Activated CD8-positive, alpha-beta memory T cell treated with anti-CD3 and anti-CD28 coated beads, Interleukin-2, amount 50 U/mL, for 24 hours (primary cell): ENCODE measurements around the gene FBXO39.
"Not testable (repeated sequence)": the region's sequence is repeated elsewhere in the genome, so short reads cannot be mapped to it uniquely, and the experiment has no call there.

Experiments used
- DNase-seq: peaks from one replicate; pipeline ENCODE4 v3.0.0-alpha.2; 2020; ENCODE audit errors: extremely low read depth

FBXO39 gene

DNA sequence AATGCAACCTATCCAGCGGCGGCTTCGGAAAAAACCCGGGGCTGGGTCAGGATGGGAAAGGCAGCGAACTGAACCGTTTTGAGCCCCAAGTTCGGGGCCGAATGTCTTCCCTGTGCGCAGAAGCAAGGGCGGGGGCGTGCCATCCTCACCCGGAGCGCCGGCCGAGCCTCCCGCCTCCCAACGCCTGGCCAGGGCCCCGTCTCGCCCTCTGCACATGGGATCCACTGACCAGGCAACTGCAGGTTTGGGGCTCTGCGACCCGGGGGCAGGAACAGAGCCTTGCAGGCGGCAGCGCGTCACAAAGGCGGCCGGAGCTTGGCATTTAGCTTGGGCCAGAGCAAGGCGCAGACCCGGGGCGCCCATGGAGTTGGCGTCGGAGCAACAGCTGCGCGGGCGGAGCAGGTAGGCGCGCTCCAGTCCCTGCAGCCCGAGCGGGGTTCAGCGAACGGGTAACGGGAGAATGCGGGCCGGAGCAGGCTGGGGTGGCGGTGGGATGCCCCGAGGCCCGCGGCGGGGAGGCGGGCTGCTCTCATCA is at the start of gene FBXO39:
Gene FBXO39, plus strand, starts transcription at position 345 of the 535 bp plus-strand sequence. CDS start 3,654 bp downstream, outside the sequence.
- no peak for DNase-seq

DNA sequence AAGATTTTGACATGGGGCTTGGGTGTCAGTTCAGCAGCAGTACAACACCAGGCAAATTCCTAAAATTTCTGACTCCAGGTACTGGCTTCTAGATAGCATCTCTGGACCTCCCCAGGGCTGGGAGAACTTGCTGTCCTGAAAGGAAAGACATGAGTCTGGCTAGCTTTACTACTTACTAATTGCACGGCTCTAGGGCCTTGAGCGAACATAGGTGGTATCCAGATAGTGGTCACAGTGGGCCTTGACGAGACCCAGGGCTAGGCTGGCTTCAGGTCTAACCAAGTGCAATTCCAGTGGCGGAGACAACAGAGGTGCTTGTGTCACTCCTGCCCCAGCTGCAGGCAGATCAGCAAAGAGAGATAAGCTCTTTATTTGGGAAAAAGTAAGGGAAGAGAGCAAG is 46.5 kb upstream of the FBXO39 start:
- DNase-seq, result no peak

DNA sequence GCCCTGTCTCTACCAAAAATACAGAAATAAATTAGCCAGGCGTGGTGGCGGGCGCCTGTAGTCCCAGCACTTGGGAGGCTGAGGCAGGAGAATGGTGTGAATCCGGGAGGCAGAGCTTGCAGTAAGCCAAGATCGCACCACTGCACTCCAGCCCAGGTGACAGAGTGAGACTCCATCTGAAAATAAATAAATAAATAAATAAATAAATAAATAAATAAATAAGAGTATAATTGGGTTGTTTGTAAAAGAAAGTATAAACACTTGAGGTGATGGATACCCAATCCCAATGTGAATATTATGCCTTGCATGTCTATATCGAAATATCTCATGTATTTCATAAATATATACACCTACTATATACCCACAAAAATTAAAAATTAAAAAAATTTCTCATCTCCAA is 29.4 kb upstream of the FBXO39 start:
- not testable (repeated sequence) for DNase-seq

DNA sequence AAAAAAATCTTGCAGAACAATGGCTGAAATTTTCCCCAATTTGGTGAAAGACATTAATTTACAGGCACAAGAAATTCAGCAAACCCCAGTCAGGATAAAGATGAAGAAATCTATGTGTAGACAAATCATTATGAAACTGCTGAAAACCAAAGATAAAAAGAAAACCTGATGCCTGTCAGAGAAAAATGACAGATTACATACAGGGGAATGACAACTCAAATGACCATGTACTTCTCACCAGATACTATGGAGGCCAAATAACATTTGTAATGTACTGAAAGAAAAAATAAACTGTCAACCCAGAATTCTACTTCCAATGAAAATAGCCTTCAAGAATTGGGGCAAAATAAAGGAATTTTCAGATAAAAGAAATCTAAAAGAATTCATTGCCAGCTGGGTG is 27.4 kb upstream of the FBXO39 start:
- DNase-seq, result no peak

DNA sequence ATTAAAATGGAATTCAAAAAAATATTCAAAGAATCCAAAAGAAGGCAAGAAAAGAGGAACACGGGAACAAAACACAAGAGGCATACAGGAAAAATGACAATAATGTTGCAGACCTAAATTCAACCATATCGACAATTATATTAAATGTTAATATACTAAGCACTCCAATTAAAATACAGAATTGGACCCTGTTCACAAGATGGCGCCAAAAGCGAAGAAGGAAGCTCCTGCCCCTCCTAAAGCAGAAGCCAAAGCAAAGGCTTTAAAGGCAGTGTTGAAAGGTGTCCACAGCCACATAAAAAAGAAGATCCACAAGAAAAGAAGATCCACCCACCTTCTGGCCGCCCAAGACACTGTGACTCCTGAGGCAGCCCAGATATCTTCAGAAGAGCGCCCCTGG is 26.5 kb upstream of the FBXO39 start:
- no peak for DNase-seq

DNA sequence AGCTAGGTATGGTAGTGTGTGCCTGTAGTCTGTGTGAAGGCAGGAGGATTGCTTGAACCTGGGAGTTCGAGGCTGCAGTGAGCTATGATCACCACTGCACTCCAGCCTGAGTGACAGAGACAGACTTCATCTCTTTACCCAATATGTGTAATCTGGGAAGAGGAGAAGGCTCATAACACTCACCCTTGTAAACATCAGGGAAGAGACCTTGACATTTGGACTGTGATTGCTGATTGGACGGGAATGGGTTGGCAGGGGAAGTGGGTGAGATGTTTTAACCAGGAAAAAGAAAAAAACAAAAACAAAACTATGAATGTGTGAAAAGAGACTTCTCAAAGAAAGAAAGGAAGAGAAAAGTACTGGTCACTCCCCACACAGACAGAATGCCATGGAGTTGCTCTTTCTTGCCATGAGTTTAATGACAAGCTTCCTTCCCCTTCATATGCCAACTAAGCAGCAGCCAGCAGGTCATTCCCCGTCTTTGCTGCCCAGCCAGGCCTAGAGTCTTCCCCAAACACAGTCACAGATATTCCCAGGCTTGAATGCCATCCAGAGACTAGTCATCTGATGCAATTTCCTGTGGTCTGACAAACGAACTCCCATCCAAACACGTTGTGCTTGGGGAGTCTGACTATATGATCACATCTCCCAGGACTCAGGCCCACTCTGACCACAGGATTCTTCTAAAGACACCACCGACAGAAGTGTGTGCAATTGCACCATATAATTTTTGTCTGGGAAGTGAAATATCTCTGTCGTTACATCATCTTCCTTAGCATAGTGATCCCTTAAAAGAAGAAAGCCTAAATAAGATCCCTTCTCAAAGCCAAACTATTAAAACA is 23.7 kb upstream of the FBXO39 start:
- no peak for DNase-seq

DNA sequence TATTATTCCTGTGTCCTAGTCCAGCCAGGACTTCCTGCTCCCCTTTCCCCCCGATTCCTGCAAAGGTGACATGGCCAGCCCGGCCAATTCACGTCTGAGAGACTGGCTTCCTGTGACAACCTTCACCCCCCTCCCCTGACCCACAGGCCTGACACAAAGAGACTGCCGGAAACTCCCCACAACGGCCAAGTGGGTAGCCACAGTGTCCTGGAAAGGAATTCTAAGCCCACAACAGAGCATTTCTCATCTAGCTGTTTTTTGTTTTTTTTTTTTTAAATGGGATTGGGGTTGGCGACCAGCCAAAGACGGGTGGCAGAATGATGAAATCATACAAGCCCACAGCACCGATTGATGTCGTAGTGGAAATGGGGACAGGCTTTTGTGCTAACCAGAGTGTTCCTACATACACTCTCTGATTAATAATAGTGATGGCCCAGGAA is 23.0 kb upstream of the FBXO39 start:
- DNase-seq, result no peak

DNA sequence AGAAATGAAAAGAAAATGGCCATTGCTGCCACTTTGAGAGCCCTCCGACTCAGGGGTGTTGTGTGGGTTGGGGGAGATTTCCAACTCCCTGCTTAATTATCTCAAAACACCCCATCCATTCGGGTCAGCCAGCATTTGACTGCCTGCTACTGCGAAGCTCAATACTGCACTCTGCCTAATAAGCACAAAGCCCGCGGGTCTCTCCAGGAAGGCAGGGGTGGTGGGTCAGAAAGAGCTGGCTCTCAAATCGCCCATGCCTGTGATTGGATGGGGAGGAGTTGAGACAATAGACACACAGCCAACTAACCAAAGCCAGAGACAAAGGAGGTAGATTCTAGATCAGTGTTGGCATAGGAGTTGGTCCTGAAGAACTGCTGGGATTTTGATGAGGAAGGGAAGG is 22.5 kb upstream of the FBXO39 start:
- DNase-seq, result no peak

DNA sequence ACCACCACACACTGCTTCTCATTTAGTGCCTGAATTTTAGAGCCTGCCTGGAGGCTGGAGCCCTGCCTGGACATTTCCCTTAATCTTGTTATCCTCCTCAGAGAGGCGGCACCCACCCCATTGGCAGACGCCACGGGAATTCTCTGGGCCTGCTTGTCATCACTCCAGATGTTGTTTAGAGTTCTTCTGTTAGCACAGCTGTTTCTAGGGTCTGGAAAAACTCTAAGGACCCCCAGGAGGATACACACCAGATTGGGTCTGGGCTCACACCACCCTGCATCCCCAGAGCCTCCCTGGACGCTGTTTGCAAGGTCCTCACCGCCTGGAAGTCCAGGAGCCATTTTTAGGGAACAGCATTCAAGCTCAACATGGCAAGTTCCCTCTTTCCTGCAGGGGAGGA is 20.7 kb upstream of the FBXO39 start:
- DNase-seq, result no peak

DNA sequence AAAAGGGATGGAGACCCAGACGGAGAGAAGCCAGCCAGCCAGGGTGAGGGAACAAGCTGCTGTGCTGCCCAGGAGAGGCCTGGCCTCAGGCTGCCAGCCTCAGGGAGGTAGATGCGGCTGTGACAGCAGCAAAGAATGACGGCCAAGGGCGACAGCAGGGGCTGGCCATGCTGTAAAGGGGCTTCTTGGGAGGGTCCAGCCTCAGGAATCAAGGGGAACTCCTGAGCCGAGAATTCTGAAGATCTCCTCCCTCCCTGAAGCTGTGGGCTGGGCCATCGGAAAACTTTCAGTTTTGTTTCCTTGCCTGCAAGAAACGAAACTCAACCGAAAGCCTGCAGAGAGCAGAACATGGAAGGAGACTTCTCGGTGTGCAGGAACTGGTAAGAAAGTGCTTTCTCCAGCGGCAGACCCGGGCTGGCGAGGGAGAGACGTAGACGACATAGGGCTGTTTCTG is 20.3 kb upstream of the FBXO39 start, which contains the start of gene XAF1:
Gene XAF1, plus strand, starts transcription at position 316 of the 454 bp plus-strand sequence. Its CDS starts 33 bp downstream, at position 349.
- no peak for DNase-seq

DNA sequence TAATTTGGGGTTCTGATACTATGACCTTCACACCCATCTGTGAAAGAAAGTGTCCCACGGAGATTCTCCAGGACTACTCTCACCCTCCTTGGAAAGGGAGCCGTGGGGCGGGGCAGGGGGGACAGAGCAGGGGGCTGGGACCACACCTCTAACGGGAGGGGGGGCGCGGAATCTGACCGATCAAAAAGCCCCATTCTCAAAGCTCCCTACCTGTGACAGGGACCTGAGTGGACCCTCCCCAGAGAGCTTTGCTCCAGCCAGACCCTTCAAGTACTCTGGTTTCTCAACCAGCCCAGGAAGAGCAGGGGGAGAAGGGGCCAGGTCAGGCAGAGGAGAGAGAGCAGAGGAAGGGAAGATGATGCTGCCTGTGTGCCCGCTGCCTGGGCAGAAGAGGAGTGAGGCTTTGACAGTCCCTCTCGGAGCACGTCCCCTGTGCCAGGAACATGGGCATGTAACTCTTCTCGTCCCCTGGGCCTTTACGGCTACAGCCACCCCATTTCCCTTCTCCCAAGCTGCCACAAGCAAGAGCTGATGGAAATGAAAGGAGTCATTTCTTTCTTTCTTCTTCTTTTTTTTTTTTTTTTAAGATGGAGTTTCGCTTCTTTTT is 19.5 kb upstream of the FBXO39 start:
- DNase-seq, result no peak

DNA sequence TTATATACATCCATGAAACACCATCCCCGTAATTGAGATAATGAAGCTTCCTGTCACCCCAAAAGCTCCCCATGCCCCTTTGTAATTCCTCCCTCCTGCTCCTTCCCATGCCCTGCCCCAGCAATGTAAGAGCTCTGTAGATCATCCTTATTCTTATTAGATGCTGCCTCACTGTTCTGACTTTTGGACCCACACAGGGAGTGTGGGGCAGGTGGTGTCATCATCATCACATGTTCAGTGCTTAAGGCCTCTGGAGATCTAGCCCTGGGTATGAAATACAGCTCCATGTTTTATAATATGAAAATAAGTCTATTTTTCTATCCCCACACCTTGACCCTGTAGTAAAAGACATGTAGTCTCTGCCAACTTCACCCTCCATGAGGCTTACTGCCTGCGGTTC is 18.3 kb upstream of the FBXO39 start:
- no peak for DNase-seq

DNA sequence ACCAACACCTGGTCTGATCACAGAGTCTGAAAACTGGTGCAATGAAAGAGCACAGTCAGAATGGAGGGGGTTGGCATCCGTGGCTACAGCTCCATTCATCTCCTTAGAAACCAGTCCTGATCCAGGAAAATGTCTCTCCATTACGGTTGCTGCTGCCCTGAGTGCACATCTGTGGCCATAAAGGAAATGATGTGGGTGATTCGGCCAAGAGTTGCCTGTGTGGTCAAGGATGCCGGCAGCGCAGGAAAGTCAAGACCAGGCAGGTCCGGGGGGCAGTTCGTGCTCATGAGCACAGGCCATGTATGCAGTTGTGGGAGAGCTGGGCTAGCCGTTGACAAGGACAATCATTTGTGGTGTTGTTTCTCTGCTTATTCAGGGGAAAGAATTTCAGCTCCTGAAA is 14.2 kb upstream of the FBXO39 start:
- no peak for DNase-seq

DNA sequence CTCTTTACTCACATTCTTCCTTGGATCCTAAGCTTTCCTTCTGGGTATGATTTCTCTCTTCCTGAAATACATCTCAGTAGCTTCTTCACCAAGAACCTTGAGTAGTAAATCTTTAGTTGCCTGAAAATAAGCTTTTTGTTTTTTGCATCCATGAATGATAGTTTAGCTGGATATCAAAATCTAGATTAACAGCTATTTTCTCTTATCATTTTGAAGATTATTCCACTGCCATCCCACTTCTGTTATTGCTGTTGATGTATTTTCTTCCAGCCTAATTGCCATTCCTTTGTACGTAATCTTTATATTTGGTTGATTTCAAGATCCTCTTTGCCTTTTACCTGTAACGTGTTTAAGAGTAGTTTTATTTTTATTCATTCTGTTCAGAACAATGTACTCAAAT is 7.6 kb upstream of the FBXO39 start:
- no peak for DNase-seq

DNA sequence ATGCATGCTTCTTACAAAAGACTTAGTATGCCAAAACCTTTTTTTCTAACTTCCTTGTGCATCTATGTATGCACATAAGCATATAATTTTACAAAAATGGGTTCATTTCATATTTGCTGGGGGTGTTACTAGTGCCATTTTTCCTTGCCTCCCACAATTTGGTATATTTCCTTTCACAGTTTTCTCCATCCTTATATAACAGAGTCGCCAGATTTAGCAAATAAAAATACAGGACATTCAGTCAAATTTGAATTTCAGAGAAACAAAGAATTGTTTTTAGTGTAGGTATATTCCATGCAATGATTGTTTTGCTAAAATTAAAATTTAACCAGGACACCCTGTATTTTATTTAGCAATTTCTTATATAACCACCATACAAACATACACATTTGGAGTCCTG is 4.0 kb upstream of the FBXO39 start:
- DNase-seq, result no peak

DNA sequence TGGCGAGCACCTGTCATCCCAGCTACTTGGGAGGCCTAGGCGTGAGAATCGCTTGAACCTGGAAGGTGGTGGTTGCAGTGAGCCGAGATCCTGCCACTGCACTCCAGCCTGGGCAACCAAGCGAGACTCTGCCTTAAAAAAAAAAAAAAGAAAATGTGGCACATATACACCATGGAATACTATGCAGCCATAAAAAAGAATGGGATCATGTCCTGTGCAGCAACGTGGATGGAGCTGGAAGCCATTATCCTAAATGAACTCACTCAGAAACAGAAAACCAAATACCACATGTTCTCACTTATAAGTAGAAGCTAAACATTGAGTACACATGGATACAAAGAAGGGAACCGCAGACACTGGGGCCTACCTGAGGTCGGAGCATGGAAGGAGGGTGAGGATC is 1.1 kb upstream of the FBXO39 start:
- DNase-seq, result not testable (repeated sequence)

DNA sequence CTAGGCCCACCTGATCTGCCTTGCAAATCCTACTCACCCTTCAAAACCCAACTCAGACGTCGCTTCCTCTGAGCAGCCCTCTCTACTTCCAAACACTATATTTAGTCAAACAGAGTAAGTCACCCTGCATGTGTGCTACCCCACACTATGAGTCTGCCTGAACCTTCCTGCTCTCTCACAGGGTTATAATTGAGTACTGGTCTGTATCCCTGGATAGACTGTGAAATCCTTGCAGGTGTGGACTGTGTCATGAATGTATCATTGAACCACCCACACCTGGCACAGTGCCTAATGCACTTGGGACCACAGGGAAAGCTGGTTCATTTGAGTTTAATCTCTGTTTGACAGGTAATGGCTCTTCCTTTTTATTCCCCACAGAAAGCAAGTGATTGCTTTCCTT is 3.4 kb downstream of the FBXO39 start:
- DNase-seq, result no peak

DNA sequence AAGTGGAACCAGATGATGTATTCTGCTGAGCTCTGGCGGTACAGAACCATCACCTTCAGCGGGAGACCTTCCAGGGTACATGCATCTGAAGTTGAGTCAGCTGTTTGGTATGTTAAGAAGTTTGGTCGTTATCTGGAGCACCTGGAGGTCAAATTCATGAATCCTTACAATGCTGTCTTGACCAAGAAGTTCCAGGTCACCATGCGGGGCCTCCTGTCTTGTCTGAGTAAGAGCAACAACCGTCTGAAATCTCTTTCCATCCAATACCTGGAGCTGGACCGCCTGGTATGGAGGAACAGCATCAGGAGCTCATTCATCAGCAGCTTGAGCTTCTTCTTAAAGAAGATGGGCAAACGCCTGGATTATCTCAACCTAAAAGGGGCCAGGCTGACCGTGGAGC is 4.0 kb downstream of the FBXO39 start:
- no peak for DNase-seq

DNA sequence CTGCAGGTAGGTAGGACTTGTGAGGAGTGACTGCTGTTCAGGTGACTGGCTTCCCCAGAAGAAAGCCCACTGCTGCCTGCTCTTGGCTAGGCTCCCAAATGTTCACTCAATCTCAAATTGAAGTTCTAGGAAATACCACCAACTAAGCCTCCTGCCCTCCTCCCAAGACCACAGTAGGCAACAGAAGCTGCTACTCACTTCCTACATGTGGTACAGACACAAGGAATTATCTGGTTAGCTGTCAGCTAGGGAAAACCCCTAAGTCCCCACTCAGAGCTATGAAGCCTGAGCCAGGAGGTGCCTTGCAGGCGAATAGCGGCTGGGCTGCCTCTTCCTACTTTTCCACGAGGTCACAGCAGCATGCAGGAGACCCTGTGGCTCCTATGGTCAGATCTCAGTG is 4.9 kb downstream of the FBXO39 start:
- DNase-seq, result no peak

DNA sequence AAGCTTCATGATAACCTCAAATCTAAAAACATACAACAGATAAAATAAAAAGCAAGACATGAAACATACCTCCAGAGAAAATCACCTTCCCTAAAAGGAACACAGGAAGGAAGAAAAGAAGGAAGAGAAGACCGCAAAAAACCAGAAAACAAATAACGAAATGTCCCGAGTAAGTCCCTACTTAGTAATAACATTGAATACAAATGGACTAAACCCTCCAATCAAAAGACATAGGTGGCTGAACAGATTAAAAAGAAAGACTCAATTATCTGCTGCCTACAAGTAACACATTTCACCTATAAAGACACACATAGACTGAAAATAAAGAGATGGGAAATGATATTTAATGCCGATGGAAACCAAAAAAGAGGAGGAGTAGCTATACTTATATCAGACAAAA is 6.2 kb downstream of the FBXO39 start:
- DNase-seq, result no peak

DNA sequence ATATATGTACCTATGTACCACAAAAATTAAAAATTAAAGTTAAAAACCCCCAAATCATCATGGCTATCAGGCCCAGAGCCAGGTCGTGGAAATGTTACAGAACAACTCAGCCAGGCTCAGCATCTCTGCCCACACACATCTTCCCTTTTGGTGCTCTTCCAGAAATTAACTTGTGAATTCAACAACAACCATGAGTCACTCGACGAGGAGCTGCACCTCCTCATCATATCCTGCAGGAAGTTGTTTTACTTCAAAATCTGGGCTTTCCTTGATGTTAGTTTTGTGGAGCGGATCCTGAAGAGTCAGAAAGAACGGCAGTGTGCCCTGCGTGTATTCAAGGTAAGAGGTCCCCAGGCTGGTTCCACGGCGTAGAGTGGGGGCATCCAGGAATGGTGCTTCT is 10.6 kb downstream of the FBXO39 start:
- DNase-seq, result no peak

DNA sequence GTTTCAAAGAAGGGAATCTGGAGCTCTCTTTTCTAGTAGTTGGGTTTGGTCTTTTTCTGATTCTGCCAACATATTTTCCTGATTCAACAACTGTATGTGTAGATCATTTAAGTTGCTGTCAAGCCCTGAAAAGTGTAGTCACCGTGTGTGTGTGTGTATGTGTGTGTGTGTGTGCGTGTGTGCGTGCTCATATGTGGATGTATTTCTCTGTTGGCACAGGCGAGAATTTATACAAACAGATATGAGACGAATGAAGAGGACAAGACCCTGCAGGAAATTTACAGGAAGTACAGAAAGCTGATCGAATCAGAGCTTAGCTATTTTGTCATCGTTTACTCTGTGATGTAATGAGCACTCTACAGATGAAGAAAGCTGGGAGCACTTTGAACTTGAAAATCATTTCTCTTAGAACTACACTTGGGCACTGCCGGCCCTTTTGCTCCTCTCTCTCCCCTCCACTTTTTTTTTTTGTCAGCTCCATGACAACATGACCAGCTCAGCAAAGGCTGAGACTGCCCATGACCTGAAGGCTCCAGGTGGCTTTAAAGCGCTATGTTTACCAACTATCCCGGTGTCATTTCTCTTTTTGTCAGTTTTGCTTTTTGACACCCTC is 11.2 kb downstream of the FBXO39 start:
- DNase-seq, result no peak

DNA sequence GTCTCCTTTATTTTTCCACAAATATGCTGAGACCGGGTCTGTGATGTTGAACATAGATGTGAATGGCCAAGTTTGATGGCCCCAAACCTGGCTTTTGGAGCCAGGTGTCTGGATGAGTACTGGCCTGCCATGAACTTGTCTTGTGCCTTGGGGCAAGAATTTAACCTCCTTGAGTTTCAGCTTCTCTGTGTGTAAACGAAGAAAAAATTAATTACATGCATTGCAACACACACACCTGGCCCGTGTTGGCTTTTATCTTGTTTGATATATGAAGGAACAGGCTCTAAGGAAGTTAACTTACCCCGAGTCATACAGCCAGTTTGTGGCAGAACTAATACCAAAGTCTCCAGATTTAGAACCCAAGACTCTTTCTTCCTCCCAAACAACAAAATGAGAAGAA is 13.1 kb downstream of the FBXO39 start:
- DNase-seq, result no peak
